Endothelial cell of umbilical vein (primary cell): Measurements from ENCODE around the gene CCDC88B. TPM values are rescaled to one million over a fixed set of nuclear protein-coding genes. Genes with fewer than 3 reads are reported as not detected.

ENCODE experiments used
- BruUV-seq: library from RNA; stranded (reverse); fragments of 400-500 nt; replicated peaks from 2 replicates; lab custom pipeline; 2021; lab: Mats Ljungman, UMichigan
- CTCF ChIA-PET: fragments of 300-600, 350-600 bp; sonication (Branson Sonifier 250); formaldehyde crosslinking; loops from one replicate; lab custom pipeline; 2021; ENCODE audit warnings: antibody characterized with exemption, inconsistent platforms; lab: Charles Lee
- POLR2A ChIA-PET: fragments of 300-600, 350-600 bp; sonication (Branson Sonifier 250); formaldehyde crosslinking; loops from one replicate; lab custom pipeline; 2021; ENCODE audit warnings: antibody characterized with exemption, inconsistent platforms; lab: Charles Lee
- DNase-seq: peaks from one replicate; pipeline ENCODE4 v3.0.0-alpha.2; 2011; ENCODE audit warnings: low read depth, low spot score
- FAIRE-seq: peaks from 2 replicates; lab custom pipeline; 2011; peaks lifted over from hg19 to GRCh38; lab: Jason Lieb, UNC
- H2AFZ ChIP-seq: 2 replicates; pipeline ENCODE4 v1.6.0; 2012; ENCODE audit warnings: low read depth, low read length, control low read depth, inconsistent platforms
- H3K27ac ChIP-seq: 2 replicates; pipeline ENCODE4 v1.5.1; 2011; ENCODE audit warnings: low read depth, mild to moderate bottlenecking, control low read depth, low read length, moderate library complexity; ENCODE audit not compliant: insufficient read depth
- H3K27me3 ChIP-seq, 2 experiments: 2 replicates each; pipeline versions ENCODE4 v1.6.0 to v1.6.1; 2011; ENCODE audit warnings: low read length in 2 of 2, mixed read lengths in 1 of 2; ENCODE audit not compliant: control insufficient read depth in 2 of 2, insufficient read depth in 2 of 2
- H3K36me3 ChIP-seq, 2 experiments: 2 replicates in 1 of 2; 3 replicates in 1 of 2; pipeline ENCODE4 v1.5.1; 2011; ENCODE audit warnings: low read length in 2 of 2, mild to moderate bottlenecking in 1 of 2, moderate library complexity in 1 of 2; ENCODE audit not compliant: control insufficient read depth in 2 of 2, insufficient read depth in 2 of 2; ENCODE audit errors: extremely low read depth in 1 of 2
- H3K4me1 ChIP-seq: 3 replicates; pipeline ENCODE4 v1.5.1; 2011; ENCODE audit warnings: mild to moderate bottlenecking, low read length; ENCODE audit not compliant: control insufficient read depth, insufficient read depth; ENCODE audit errors: extremely low read depth
- H3K4me2 ChIP-seq: 2 replicates; pipeline ENCODE4 v1.6.1; 2011; ENCODE audit warnings: low read length, control low read depth, mixed read lengths; ENCODE audit not compliant: insufficient read depth
- H3K4me3 ChIP-seq, 3 experiments: fragments of 200-600 bp in 1 of 3; sonication (generic), shearing (Covaris generic) in 1 of 3; replicated peaks in 1 of 3; 2 replicates each; pipeline ENCODE4 v1.5.1; 2011 to 2016; ENCODE audit warnings: control low read depth in 3 of 3, low read length in 3 of 3, mild to moderate bottlenecking in 2 of 3, inconsistent platforms in 1 of 3, low read depth in 1 of 3, moderate library complexity in 1 of 3; ENCODE audit not compliant: insufficient read depth in 1 of 3
- H3K79me2 ChIP-seq: 2 replicates; pipeline ENCODE4 v1.6.0; 2012; ENCODE audit warnings: low read length, inconsistent platforms; ENCODE audit not compliant: control insufficient read depth, insufficient read depth
- H3K9ac ChIP-seq: replicated peaks from 2 replicates; pipeline ENCODE3; 2011; ENCODE audit warnings: low read length, control low read depth; ENCODE audit not compliant: insufficient read depth; ENCODE audit errors: extremely low read depth
- H3K9me1 ChIP-seq: replicated peaks from 3 replicates; pipeline ENCODE4 v1.6.0; 2011; ENCODE audit warnings: mild to moderate bottlenecking, low read length; ENCODE audit not compliant: control insufficient read depth, insufficient read depth; ENCODE audit errors: extremely low read depth
- H3K9me3 ChIP-seq: replicated peaks from 2 replicates; pipeline ENCODE4 v1.5.1; 2012; ENCODE audit warnings: low read length, inconsistent platforms; ENCODE audit not compliant: control insufficient read depth, insufficient read depth
- H4K20me1 ChIP-seq: replicated peaks from 2 replicates; pipeline ENCODE3; 2011; ENCODE audit warnings: mild to moderate bottlenecking, low read length; ENCODE audit not compliant: control insufficient read depth, insufficient read depth; ENCODE audit errors: extremely low read depth
- FOS ChIP-seq: IDR thresholded peaks from 2 replicates; pipeline ENCODE4 v1.6.1; 2011; ENCODE audit warnings: mild to moderate bottlenecking, low read length, moderate library complexity, borderline replicate concordance; ENCODE audit not compliant: insufficient read depth
- GATA2 ChIP-seq: IDR thresholded peaks from 2 replicates; pipeline ENCODE4 v1.7.0; 2011; ENCODE audit warnings: low read depth, mild to moderate bottlenecking, moderate library complexity, mixed read lengths, low read length; ENCODE audit not compliant: insufficient read length, insufficient read depth
- JUN ChIP-seq: IDR thresholded peaks from 2 replicates; pipeline ENCODE4 v1.6.1; 2011; ENCODE audit warnings: borderline replicate concordance, low read depth; ENCODE audit not compliant: insufficient read length, insufficient read depth
- MYC ChIP-seq: IDR thresholded peaks from one replicate; pipeline ENCODE4 v1.6.1; 2011; ENCODE audit warnings: mild to moderate bottlenecking, low read depth, low read length
- POLR2AphosphoS5 ChIP-seq: IDR thresholded peaks from 2 replicates; pipeline ENCODE4 v1.6.1; 2012; ENCODE audit warnings: low read depth, mild to moderate bottlenecking, control low read depth, low read length, moderate library complexity; ENCODE audit not compliant: insufficient read depth
- dilution Hi-C: fragments of 300-500 bp; cut with MboI; formaldehyde crosslinking; loops from one replicate; pipeline ENCODE4 v1.15.0; 2019; ENCODE audit warnings: low sequenced_read_pairs; ENCODE audit not compliant: extremely low pct_ligation_motif_present
- intact Hi-C: fragments of 100-400 bp; cut with micrococcal nuclease; formaldehyde crosslinking; loops from one replicate; pipeline ENCODE4 v1.10.0; 2022
- polyA plus RNA-seq, 4 experiments: library from polyadenylated mRNA; depleted of rRNA in 3 of 4; stranded (reverse) in 3 of 4; unstranded in 1 of 4; fragments of >200 nt; gene quantifications; 2 replicates each; pipeline versions ENCODE4 v1.2.1 to v1.2.3, GENCODE V29; 2011 to 2012; ENCODE audit warnings: missing spikeins in 1 of 4
- total RNA-seq: library from RNA; stranded (reverse); gene quantifications from 2 replicates; pipeline ENCODE4 v1.2.3, GENCODE V29; 2021
- TF ChIP-seq, protein P1 (sequence below), 2 donors: IDR thresholded peaks; 1 replicate in 1 of 2; 2 replicates in 1 of 2; pipeline ENCODE4 v1.5.1; 2011; ENCODE audit warnings: low read length in 2 of 2, mild to moderate bottlenecking in 2 of 2, moderate library complexity in 2 of 2, control low read depth in 1 of 2, inconsistent platforms in 1 of 2, low read depth in 1 of 2; ENCODE audit not compliant: insufficient read depth in 1 of 2; ENCODE audit errors: extremely low read depth in 1 of 2

The CCDC88B gene
- total and polyA plus RNA-seq, 2 donors (not counting 3 experiments of a cell fraction or from before 2014, with no cell fraction given): 1.8 to 2.7 TPM

DNA sequence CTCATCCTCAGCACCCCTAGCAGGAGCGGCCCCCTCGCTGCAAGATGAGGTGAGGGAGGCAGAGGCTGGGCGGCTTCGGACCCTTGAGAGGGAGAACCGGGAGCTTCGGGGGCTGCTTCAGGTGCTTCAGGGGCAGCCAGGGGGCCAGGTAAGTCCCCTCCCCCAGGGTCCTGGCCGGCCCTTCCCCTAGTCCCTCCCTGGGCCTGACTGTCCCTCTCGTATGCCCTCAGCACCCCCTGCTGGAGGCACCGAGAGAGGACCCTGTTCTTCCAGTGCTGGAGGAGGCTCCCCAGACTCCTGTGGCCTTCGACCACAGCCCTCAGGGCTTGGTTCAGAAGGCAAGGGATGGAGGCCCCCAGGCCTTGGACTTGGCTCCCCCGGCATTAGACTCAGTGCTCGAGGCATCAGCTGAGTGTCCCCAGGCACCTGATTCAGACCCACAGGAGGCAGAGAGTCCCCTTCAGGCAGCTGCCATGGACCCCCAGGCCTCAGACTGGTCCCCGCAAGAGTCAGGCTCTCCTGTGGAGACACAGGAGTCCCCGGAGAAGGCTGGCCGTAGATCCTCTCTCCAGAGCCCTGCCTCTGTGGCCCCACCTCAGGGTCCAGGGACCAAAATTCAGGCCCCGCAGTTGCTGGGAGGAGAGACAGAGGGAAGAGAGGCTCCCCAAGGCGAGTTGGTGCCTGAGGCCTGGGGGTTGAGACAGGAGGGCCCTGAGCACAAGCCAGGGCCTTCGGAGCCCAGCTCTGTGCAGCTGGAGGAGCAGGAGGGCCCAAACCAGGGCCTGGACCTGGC, 4.0 kb downstream of the CCDC88B start:
- H2AFZ ChIP-seq: no peak overlapping the region
- no peaks in the 10 kb centered on the region for H3K79me2 ChIP-seq
- H3K4me2 ChIP-seq: no peak overlapping the region
- H3K9me3 ChIP-seq: no peaks in the 10 kb centered on the region
- no peaks in the 10 kb centered on the region for H3K4me1 ChIP-seq
- TF ChIP-seq FOS: no peak
- TF ChIP-seq, protein P1, sequence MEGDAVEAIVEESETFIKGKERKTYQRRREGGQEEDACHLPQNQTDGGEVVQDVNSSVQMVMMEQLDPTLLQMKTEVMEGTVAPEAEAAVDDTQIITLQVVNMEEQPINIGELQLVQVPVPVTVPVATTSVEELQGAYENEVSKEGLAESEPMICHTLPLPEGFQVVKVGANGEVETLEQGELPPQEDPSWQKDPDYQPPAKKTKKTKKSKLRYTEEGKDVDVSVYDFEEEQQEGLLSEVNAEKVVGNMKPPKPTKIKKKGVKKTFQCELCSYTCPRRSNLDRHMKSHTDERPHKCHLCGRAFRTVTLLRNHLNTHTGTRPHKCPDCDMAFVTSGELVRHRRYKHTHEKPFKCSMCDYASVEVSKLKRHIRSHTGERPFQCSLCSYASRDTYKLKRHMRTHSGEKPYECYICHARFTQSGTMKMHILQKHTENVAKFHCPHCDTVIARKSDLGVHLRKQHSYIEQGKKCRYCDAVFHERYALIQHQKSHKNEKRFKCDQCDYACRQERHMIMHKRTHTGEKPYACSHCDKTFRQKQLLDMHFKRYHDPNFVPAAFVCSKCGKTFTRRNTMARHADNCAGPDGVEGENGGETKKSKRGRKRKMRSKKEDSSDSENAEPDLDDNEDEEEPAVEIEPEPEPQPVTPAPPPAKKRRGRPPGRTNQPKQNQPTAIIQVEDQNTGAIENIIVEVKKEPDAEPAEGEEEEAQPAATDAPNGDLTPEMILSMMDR (IDR thresholded peaks at IDR 0.05; ENCODE audit: extremely low read depth in 1 of 2, insufficient read depth in 1 of 2, low read depth in 1 of 2, low read length in 2 of 2): peak in 1 of 2 donors; percentile 35
- no peak for TF ChIP-seq MYC
- dilution Hi-C loops: no loop called here
- CTCF ChIA-PET: interaction anchor here (0.6 to 7.0 kb wide), 4 partner anchors 9 to 153 kb away, joined by 3 to 107 read pairs (median 6); no protein-coding TSS in a partner anchor
- no peaks in the 10 kb centered on the region for H3K9me1 ChIP-seq
- no peaks in the 10 kb centered on the region for H3K36me3 ChIP-seq
- FAIRE-seq: no peak
- POLR2A ChIA-PET: no interaction called here
- no peak overlapping the region for H3K27ac ChIP-seq
- BruUV-seq: no TSS peak
- no peak for DNase-seq
- no peak overlapping the region for H3K9ac ChIP-seq
- intact Hi-C loops: no loop called here
- no peaks in the 10 kb centered on the region for H3K27me3 ChIP-seq
- H3K4me3 ChIP-seq: no peak overlapping the region
- no peaks in the 10 kb centered on the region for H4K20me1 ChIP-seq

GRCh38 chr11:64344787-64345186, 4.8 kb downstream of the CCDC88B start:
- no peak for TF ChIP-seq POLR2AphosphoS5
- TF ChIP-seq, protein P1 (IDR thresholded peaks at IDR 0.05; ENCODE audit: extremely low read depth in 1 of 2, insufficient read depth in 1 of 2, low read depth in 1 of 2, low read length in 2 of 2): no peak
- no peak for TF ChIP-seq GATA2
- no peak for TF ChIP-seq JUN
- Histone ChIP-seq H4K20me1 (no peaks in the 10 kb centered on the region), H3K4me2 (no peak overlapping the region), H3K36me3 (no peaks in the 10 kb centered on the region), H3K27me3 (no peaks in the 10 kb centered on the region), H3K9me1 (no peaks in the 10 kb centered on the region), H3K4me3 (no peak overlapping the region), H2AFZ (no peak overlapping the region), H3K4me1 (no peaks in the 10 kb centered on the region), H3K9ac (no peak overlapping the region), H3K27ac (no peak overlapping the region), H3K79me2 (no peaks in the 10 kb centered on the region), H3K9me3 (no peaks in the 10 kb centered on the region)
- BruUV-seq: no TSS peak
- intact Hi-C loops (no loop called here), dilution Hi-C loops (no loop called here)
- no peak for DNase-seq
- ChIA-PET CTCF (interaction anchor here (1.2 to 7.0 kb wide), 4 partner anchors 9 to 41 kb away, joined by 3 to 107 read pairs (median 6); partner anchors contain the start of gene PRDX5), POLR2A (no interaction called here)
- no peak for FAIRE-seq
